NCI-H1417 (cell line): ENCODE measurements around the gene METTL1.
A peak's percentile ranks its signal among the peaks of the same experiment; 100 is the strongest.
"Not testable (repeated sequence)": the region's sequence is repeated elsewhere in the genome, so short reads cannot be mapped to it uniquely, and the experiment has no call there.

Source experiments
- DNase-seq, 3 experiments: peaks; one replicate each; lab custom pipeline; 2025; lab: John Stamatoyannopoulos, UW

The METTL1 gene

DNA sequence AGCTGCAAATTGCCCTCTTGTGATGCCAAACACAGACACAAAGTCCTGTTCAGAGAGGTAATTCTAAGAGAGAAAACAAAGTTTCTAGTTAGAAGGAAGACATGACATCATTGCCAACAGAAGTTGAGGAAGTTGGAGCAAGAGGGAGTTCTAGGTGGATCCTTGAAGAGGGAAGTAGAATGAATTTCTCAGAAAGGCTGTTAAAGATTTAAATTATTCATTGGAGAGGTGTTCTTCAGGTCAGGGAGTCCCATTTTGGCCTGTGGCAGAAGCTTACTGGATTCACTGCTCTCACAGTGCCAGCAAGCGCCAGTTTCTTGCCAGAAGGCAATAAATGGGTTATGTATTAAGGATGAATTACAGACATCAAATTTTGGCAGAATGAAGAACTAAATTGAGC, 26.0 kb upstream of the METTL1 start:
- DNase-seq: no peak

DNA sequence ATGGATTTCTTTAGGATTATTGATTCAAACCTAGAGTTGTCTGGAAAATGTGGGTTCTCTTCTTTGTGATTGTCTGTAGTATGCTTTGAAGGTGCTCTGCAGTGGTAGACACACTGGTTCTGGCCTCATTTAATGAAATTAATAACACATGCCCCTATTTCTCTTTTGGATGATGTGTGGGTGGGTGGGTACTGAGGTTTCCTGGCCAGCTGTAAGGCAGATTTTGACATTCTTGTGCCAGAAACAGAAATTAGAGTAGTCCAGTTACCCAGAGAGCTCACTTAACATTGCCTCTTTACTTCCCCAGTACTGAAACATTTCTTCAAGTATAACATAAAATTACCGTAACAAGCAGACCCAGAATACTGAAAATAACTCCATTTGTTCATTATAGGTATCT, 25.1 kb upstream of the METTL1 start:
- no peak for DNase-seq

DNA sequence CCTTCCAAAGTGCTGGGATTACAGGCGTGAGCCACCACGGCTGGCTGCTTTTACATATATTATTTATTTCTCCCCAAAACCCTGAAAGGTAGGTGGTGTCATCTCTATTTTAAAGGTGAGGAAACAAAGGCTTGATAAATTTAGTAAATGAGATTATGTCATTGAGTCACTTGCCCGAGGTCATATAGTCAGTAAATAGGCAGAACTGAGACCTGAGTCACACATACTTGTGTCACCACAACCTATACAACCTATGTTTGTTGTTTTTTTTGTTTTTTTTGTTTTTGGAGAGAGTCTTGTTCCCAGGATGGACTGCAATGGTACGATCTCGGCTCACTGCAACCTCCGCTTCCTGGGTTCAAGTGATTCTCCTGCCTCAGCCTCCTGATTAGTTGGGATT, 23.4 kb upstream of the METTL1 start:
- no peak for DNase-seq

DNA sequence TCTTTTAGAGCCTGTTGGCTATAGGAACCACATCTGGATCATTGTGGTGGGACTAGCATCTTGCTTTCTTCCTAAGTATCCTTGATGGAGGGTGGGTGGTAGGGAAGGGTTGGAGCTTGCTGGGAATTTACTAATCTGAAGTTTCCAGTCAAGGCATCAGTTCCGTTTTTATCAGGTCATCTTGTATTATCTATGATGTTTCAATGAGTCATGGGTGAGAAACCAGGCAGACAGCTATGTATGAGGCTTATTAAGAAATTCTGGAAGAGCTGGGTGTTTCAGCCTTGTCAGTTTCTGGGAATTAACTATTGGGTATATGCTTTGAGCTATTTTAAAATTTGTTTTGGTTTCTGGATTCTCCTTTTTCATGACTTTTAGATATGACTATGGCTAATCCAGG, 22.0 kb upstream of the METTL1 start:
- DNase-seq: no peak

DNA sequence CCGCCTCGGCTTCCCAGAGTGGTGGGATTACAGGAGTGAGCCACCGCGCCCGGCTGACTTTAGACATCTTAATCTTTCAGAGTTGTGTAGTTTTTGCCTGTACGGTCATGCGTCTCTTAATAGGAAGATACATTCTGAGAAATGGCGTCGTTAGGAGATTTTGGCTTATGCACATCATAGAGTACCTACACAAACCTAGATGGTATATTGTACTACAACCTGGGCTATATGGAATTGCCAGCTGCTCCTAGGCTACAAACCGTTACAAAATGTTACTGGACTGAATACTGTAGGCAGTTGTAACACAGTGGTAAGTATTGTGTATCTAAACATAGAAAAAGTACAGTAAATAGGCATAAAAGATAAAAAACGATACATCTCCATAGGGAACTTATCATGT, 12.0 kb upstream of the METTL1 start:
- no peak for DNase-seq

DNA sequence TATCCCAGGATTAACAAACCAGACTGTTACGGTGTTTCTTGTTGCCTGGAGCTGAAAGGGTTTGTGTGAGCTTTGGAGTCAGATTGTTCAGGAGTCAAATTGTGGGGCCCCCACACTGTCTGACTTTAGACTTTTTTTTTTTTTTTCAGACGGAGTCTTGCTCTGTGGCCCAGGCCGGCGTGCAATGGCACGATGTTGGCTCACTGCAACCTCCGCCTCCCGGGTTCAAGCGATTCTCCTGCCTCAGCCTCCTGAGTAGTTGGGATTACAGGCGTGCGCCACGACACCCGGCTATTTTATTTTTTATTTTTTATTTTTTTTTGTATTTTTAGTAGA, 11.5 kb upstream of the METTL1 start:
- DNase-seq: no peak

DNA sequence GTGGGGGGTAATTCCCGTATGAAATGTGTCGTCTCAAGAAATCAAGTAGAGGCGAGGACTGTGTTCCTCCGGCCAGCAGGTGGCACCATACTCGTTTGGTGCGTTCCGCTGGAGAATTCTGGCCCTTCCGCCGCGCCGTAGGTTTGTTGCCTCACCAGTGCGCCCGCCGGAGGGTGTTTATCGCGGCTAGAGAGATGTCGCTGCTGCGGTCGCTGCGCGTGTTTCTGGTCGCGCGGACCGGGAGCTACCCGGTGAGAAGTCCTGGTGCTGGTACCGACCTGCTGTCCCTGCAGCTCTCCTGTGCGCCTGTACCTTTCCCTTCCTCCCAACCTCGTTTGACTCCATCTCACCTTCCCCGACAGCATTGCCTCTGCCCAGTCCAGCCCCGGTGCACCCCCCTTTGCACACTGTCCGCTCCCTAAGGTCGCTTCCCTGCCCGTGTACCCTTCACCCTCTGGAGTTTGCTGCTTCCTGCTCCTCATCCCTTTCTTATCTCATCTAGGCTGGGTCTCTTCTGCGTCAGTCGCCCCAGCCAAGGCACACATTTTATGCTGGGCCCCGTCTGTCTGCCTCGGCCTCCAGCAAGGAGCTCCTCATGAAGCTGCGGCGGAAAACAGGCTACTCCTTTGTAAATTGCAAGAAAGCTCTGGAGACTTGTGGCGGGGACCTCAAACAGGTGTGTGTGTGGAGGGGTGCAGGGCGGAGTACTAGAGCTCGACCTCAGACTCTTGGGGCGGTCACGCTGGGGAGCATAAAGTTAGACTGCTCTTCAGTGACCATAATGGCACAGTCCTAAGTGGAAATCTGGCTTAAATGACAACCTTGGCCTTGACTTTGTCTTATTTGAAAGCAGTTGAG, 10.9 kb upstream of the METTL1 start, which contains the start of gene TSFM:
Gene TSFM, plus strand, starts transcription at position 180 of the 858 bp plus-strand sequence. Its CDS starts 15 bp downstream, at position 195.
- peak; percentile 96 to 98 (median 98) for DNase-seq

DNA sequence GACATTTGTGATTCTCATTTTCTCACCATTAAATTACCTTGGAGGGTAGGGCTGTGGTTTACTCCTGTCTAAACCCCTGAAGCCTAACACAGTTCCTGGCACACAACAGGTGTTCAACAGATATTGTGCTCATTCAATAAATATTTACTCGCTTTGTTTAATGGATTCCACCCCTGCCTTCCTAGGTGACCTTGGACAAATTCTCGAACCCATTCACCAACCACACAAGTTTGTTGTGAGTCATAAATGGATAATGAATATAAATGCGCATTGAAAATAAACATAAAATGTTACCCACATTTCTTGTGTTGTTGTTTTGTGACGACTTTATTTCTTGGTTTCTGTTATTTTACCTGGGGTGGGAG, 10.3 kb upstream of the METTL1 start:
- no peak for DNase-seq

DNA sequence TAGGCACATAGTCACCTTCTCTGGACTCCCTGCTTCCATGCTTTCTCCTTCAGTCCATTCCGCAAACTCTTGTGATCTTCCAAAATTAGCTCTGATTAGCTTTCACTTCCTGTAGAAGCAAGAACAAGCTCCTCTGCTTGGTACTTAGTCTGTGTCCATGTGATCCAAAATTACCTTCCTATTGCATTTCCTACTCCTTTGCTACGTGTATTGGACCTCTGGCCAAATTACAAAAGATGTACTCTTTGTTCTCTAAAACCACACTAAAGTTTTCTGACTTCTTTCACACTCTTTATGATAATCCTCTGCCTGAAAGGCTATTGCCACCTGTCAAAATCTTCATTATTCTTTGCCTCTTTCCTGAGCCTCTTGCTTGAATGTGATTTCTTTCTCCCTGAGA, 9.9 kb upstream of the METTL1 start:
- no peak for DNase-seq

DNA sequence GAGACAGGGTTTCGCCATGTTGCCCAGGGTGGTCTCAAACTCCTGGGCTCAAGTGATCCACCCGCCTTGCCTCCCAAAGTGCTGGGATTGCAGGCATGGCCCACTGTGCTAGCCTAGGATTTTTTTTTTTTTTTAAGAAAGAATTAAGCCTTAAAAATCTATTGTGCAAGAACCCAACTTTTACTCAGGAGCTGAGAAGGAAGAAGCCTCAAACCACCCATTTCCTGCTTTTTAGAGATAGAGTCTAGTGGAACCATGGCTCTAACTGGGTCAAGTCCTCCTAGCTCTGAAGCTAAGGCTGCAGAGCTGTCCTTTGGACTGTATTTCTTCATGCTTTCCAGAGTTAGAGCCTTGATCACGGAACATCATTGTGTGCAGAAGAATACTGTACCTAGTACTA, 9.3 kb upstream of the METTL1 start:
- no peak for DNase-seq

DNA sequence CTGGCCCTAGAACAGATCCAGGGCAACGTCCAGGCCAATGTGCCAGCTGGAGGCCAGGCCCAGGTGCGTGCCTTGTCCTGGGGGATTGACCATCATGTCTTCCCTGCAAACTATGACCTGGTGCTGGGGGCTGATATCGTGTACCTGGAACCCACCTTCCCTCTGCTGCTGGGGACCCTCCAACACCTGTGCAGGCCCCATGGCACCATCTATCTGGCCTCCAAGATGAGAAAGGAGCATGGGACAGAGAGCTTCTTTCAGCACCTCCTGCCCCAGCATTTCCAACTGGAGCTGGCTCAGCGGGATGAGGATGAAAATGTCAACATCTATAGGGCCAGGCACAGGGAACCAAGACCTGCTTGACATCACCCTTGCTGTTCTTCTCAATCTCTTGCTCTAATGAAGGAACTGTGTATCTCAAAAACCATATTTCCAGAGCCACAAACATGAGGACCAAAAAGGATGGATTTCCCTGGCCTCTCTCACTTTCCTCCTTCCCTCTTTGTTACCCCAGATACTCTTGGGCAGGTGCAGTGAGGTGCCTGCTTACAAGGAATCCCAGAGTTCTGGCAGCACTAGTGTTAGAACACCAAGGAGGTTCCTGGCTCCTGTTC, 8.5 kb upstream of the METTL1 start:
- DNase-seq: no peak

DNA sequence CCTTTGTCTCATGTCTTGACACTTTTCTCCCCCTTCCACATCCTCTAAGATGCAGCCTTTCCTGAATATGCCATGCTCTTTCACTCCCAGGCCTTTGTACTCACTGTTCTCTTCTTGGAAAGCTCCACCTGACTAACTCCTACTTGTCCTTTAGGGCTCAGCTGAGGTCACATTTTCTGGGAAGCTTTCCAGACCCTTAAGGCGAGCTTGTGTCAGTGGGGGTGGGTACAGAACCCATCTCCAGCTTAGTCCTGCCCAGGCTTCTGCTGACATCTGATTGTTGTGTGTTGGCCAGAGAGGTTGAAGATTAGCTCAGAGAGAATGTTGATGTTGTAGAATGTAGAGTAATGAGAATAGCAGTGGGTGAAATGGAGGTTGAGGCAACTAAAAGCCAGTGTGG, 7.8 kb upstream of the METTL1 start:
- DNase-seq: no peak

DNA sequence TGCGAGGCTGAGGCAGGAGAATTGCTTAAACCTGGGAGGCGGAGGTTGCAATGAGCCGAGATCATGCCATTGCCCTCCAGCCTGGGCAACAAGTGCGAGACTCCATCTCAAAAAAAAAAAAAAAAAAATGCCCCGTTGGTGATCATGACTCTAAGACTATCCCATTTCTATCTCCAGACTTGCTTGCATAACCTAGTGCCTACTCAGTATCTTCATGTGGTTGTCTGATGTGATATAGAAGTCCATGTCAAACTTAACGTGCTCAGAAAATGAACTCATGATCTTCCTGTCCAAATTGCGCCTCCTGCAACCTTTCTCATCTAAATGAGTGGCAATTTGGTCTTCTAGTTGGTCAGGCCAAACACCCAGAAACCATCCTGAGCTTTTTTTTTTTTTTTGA, 6.0 kb upstream of the METTL1 start:
- DNase-seq: no peak

DNA sequence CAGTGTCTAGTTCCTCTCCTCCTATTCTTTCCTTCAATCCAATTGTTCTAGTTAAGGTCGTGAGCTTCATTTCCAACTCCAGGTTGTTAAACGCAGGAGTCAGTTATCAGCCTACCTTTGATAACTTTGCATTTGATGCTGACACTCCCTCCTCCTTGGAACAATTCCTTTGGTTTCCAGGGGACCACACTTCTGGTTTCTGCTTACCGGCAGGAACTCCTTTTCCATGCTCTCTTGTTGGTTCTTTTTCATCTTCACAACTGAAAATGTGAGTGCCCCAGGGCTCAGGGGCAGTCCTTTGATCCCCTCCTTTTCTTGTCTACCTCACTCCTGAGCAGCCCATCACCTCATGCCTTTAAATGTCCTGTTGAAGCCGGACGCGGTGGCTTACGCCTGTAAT, 5.5 kb upstream of the METTL1 start:
- no peak for DNase-seq

DNA sequence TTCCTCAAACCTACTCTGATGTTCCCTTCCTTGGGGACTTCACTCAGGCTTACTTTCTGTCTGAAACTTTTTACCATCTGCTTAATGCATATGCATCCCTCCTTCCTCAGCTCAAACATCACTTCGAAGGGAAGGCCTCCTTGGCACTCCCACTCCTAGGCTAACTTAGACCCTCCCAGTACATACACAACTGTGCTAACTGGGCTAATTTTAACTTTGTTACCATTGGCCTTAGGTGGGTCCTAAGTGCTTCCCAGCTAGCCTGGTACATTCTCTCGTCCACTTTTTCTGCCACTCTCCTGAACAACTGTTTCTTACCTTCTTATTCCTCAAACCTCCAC, 4.3 kb upstream of the METTL1 start:
- DNase-seq: no peak

DNA sequence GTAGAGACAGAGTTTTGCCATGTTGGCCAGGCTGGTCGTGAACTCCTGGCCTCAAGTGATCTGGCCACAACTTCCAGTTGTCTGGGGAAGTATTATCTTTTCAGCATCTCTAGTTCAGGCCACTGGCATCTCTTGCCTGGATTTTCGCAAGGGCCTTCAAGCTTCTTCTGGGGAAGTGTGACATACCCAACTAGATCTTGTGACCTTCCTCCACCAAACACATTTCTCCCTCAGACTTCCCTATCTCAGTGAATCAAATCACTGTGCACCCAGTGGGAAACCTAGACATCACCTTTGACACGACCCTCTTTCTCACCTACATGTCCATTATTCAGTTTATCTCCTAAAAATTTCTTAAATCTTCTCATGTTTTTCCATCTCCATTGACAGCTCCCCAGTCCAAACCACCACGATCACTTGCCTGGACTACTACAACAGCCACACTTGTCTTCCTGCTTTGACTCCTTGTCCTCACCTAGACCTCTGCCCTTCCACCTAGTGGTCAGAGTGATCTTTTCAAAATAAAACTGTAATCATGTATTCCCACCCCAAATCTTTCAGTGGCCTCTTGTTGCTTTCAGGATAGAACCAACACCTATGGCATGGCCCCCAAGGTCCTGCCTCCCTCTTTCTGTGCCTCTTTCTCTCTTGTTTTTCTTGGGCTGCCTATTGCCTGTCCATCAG, 3.8 kb upstream of the METTL1 start:
- no peak for DNase-seq

DNA sequence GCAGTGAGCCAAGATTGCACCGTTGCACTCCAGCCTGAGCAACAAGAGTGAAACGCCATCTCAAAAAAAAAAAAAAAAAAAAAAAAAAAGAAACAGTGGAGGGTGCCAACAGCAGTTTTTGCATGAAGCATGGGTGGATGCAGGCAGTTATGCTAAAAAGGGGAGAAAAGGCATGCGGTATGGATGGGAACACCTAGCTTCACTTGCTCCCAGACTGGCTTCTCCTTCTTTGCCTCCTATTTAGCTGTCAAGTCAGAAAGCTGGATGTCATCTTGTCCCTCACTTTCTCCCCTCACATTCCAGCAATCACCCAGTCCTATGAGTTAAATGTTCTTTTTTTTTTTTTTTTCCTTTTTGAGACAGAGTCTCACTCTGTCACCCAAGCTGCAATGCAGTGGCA, 3.1 kb upstream of the METTL1 start:
- no peak for DNase-seq

DNA sequence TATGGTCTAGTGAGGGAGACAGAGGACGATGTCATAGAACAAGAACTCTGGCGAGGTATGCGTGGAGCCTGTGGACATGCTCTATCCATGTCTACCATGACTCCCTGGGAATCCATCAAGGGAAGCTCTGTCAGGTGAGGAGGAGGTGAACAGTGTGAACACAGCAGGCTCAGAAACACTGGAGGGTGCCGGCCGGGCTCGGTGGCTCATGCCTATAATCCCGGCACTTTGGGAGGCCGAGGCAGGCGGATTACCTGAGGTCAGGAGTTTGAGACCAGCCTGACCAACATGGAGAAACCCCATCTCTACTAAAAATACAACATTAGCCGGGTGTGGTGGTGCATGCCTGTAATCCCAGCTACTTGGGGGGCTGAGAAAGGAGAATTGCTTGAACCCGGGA, 2.7 kb upstream of the METTL1 start:
- not testable (repeated sequence) for DNase-seq

DNA sequence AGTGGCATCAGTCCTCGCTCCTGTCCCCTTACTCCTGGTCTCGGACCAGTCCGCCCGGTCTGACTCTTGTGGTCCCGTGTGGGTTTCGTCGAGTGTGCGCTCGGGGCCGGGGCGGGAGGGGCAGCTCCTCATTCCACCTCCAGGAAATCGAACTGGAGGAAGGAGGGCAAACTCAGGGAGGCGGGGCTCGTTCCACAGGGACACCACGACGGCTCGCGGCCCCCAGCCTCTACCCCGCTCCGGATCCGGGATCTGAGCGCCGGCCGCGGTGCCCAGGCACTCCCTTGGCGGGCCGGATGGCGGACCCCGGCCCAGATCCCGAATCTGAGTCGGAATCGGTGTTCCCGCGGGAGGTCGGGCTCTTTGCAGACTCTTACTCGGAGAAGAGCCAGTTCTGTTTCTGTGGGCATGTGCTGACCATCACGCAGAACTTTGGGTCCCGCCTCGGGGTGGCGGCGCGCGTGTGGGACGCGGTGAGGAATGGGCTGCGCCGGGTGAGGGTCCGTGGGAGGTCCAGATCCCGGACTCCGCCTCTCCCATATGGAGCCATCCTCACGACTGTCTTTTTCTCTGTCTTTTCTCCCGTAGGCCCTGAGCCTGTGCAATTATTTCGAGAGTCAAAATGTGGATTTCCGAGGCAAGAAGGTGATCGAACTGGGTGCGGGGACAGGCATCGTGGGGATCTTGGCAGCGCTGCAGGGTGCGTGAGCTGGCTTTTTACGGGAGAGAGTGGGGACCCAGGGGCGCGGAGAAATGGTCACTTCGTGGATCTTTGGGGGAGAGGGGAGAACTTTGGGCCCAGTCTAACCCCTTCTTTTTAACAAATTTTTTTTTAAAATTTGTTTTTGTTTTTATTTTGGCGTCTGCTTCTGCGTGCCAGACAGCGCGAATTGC, 771 bp upstream of the METTL1 start, which contains the start of gene EEF1AKMT3:
Gene EEF1AKMT3, plus strand, starts transcription at position 186 of the 894 bp plus-strand sequence. Its CDS starts 111 bp downstream, at position 297.
- DNase-seq: peak; percentile 57 to 63 (median 59)

DNA sequence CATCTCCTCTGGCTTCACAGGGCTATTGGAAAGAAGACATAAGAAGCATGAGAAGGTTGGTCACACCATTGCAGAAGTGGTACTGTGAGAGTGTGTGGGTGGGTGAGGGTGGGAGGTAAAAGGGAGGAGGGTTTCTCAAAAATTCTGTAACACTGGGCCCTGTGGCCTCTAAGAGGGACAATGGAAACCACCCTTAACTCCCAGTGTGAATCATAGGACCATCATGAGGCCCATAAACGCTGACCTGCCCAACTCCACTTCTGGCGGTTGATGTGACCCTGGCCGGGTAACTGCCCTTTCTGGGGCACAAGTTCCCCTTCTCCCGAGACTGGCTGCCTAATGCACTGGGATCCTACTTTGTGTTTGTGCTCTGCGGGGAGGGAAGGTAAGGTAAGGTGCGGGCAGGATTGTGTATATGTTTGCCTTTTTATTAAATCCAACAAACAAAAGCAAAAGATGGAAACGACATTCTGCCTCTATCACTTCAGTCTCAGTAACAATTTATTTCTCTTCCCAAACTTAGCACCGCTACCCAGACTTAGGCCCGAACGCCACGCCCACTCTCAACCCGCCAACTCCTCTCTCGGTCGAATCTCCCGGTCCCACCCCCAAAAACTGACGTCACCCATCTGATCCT, 551 bp downstream of the METTL1 start:
- peak in 1 of 3 experiments; percentile 91 for DNase-seq

DNA sequence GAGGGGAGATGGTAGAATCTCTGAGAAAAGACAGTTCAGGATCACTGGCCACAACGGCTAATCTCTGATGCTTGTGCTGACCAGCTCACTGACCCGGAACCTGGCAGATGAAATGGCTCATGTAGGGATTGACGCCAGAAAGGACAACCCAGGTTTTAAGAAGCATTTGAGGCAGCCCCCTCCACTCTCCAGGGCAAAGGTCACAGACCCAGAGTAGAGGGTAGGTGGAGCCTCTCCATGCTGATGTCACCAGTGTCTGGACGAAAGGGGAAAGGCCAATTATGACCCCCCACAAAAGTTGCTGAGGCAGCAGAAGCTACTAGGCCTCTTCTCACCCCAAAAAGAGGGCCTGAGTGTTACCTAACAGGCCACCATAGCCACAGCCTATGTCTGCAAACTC, 1.2 kb downstream of the METTL1 start:
- DNase-seq: no peak

DNA sequence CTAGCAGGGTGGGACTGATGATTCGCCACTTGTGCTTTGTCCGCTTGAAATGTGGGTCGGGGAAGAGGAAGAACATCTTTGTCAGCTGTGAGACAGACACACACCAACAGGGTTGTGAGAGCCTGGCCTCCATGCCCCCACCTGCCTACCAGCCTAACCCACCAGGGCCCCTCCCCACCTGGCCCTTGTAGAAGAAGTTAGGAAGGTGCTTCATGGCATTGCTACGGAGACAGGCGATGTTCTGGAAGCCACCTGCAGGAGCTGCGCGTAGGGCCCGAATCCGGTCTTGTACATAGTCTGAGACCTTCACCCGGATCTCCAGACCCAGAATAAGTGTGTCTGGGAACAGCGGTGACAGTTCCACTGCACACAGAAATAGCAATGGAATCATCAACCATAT, 2.3 kb downstream of the METTL1 start:
- DNase-seq: no peak
